ENCODE measurements around the gene POU2AF1.

Gene POU2AF1

GRCh38 chr11:111309215-111309915, 69.7 kb downstream of the POU2AF1 start:
- no peak for DNase-seq

GRCh38 chr11:111308140-111308539, 70.9 kb downstream of the POU2AF1 start:
- no peak for DNase-seq

- DNase-seq: no peak
These were observed 71.5 kb downstream of the POU2AF1 start for GRCh38 chr11:111307472-111308108.

- DNase-seq: no peak
These were observed 72.8 kb downstream of the POU2AF1 start for GRCh38 chr11:111306321-111306720.

GRCh38 chr11:111305876-111306275, 73.2 kb downstream of the POU2AF1 start:
- DNase-seq: no peak

GRCh38 chr11:111305162-111305802, 73.8 kb downstream of the POU2AF1 start:
- DNase-seq: no peak

- DNase-seq: peak; percentile 89
These were observed 75.6 kb downstream of the POU2AF1 start for GRCh38 chr11:111303461-111303860.

GRCh38 chr11:111302298-111302697, 76.8 kb downstream of the POU2AF1 start:
- no peak for DNase-seq

Data from NCI-H1048 (cell line).